Right ventricle myocardium superior (tissue), 1 donor: ENCODE results near the gene OSTM1. TPM values are rescaled to one million over a fixed set of nuclear protein-coding genes. Genes with fewer than 3 reads are reported as not detected.

Experiments
- ATAC-seq: fragments of 200-7000 bp; cut with Tn5 transposase; one replicate; pipeline ENCODE4 v1.9.1; 2020; ENCODE audit warnings: mild to moderate bottlenecking; ENCODE audit not compliant: poor library complexity
- DNase-seq: peaks from one replicate; pipeline ENCODE4 v3.0.0-alpha.2; 2020
- intact Hi-C: fragments of 100-400 bp; cut with DNase I; formaldehyde crosslinking; loops from one replicate; pipeline ENCODE4 v1.11.2; 2022
- total RNA-seq: library from RNA; stranded (reverse); fragmentation: NEBNext Ultra II Directional; extraction: Animal tissue kit (Norgen Biotek cat#: 25700); gene quantifications from one replicate; pipeline ENCODE4 v1.2.1, GENCODE V29; 2021
- donor health status: DM: no; HTN: yes; CAD: no; lungs with severe emphysema.

The OSTM1 gene
- total RNA-seq, 1 donor from 2014 or later, result 35.4 TPM

DNA sequence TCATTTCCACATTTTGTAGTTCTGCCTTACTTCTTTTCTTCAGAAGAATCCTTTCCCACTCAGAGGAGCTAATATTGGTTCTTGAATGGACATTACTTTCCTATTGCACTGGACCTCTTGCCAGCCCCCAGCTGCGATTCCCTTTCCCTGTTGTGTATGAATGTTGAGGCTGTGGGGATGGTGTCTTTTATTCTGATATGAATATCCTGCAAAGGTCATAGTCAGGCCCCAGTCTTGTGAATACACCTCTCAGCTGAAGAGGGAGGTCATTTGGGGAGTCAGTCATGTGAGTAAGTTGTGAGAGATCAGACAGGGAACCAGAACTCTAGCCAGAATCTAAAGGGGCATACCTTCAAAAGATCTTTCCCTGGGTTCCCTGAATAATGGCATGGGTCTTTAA is 32.6 kb upstream of the OSTM1 start:
- no peak for ATAC-seq
- no peak for DNase-seq
- intact Hi-C loops, result no loop called here

DNA sequence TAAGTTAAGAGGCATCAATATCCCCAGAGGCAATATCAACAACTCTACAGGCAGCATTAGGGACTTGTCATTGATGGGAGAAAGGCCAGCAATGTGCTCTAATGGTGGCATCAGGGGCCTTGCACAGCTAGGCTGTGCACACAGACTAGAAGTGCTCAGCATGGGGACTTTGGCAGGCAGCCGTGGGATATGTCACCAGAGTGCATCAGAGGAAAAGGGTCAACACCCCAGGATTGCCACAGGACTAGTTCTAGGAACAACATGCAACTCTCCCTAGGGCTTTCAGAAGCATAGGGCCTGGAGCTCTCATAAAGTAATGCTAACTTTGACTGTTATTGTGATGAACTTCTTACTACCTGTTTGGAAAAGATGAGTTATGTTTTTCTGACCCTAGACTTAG is 32.2 kb upstream of the OSTM1 start:
- no peak for ATAC-seq
- DNase-seq, result no peak
- intact Hi-C loops, result no loop called here

- intact Hi-C loops, result no loop called here
- no peak for DNase-seq
- no peak for ATAC-seq
These were observed 31.7 kb upstream of the OSTM1 start for GRCh38 chr6:108106261-108106660.

DNA sequence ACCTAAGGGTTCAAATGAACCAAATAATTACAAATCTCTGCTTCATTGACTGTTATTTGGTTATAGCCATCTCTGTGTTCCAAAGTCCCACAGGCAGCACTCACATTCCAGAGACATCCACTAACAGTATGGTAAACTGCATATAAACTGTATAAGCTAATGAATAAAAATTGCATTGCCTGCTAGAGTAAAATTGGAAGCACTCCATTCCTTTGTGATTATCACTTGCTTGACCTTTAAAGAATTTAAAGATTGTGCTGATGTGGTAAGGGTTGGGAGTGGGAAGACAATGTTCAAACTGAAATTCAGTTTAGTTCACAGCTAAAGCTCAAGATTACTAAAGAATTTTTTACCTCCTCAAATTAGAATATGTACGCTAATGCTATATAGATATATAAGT is 31.0 kb upstream of the OSTM1 start:
- DNase-seq (no peak), ATAC-seq (no peak)
- intact Hi-C loops, result no loop called here

DNA sequence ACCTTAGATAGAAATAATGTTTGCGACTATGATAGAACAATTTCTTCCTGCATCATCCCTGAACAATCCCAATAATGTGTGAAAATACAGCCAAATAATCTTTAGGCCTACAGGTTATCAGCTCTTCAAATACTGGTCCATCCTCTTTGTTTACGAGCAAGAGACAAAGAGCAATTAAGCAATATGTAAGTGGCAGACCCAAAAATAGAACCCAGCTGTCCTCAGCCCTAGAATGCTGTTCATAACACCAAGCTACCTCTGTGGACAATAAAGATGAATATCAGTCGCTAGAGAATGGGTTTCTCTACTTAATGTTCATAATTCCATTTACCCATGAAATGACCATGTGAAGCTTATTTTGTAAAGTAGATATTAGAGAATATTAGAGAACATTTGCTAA is 28.4 kb upstream of the OSTM1 start:
- ATAC-seq (no peak), DNase-seq (no peak)
- intact Hi-C loops, result no loop called here

- intact Hi-C loops, result no loop called here
- DNase-seq (no peak), ATAC-seq (no peak)
These were observed 25.5 kb upstream of the OSTM1 start for GRCh38 chr6:108100003-108100402.

DNA sequence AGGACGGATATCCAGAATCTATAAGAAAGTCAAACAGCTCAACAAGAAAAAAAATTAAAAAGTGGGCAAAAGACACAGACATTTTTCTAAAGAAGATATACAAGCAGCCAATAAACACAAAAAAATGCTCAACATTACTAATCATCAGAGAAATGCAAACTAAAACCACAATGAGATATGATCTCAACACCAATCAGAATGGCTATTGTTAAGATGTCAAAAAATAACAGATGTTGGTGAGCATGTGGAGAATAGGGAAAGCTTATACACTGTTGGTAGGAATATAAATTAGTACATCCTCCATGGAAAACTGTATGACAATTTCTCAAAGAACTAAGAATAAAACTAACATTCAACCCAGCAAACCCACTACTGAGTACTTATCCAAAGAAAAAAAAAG is 23.3 kb upstream of the OSTM1 start:
- ATAC-seq (no peak), DNase-seq (no peak)
- intact Hi-C loops, result no loop called here

GRCh38 chr6:108093781-108094300 is 19.3 kb upstream of the OSTM1 start:
- intact Hi-C loops, result no loop called here
- ATAC-seq (no peak), DNase-seq (no peak)

GRCh38 chr6:108091288-108091687 is 16.7 kb upstream of the OSTM1 start:
- intact Hi-C loops, result no loop called here
- ATAC-seq, result no peak

GRCh38 chr6:108083349-108083748 is 8.8 kb upstream of the OSTM1 start:
- ATAC-seq, result no peak
- no peak for DNase-seq

More at GRCh38 chr6:108091288-108091687, 16.7 kb upstream of the OSTM1 start:
- no peak for DNase-seq

GRCh38 chr6:108082539-108082938 is 8.0 kb upstream of the OSTM1 start:
- intact Hi-C loops, result no loop called here

More at GRCh38 chr6:108083349-108083748, 8.8 kb upstream of the OSTM1 start:
- intact Hi-C loops, result no loop called here

DNA sequence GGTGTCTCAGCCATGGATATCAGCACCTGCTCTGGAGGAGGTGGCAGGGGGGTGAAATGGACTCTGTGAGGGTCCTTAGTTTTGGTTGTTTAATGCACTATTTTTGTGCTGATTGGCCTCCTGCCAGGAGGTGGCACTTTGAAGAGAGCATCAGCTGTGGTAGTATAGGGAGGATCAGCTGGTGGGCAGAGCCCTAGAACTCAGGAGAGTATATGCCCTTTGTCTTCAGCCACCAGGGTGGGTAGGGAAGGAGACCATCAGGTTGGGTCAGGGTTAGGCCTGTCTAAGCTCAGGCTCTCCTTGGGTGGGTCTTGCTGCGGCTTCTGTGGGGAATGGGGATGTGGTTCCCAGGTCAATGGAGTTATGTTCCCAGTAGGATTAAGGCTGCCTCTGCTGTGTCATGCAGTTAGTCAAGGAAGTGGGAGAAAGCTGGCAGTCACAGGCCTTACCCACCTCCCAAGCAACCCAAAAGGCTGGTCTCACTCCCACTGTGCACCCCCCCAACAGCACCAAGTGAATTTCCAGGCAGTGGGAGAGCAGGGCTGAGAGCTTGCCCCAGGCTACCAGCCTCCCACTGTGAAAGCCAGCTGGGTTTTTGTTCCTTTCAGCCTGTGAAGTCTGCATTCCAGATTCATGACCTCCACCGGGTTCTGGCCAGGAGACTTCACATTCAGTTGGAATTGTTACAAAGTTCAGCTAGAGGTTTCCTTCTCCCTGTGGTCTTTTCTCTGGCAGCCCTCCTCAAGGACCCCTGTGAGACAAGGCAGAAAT is 5.7 kb upstream of the OSTM1 start:
- intact Hi-C loops, result no loop called here
- ATAC-seq, result no peak
- no peak for DNase-seq

More at GRCh38 chr6:108082539-108082938, 8.0 kb upstream of the OSTM1 start:
- DNase-seq, result no peak
- no peak for ATAC-seq

DNA sequence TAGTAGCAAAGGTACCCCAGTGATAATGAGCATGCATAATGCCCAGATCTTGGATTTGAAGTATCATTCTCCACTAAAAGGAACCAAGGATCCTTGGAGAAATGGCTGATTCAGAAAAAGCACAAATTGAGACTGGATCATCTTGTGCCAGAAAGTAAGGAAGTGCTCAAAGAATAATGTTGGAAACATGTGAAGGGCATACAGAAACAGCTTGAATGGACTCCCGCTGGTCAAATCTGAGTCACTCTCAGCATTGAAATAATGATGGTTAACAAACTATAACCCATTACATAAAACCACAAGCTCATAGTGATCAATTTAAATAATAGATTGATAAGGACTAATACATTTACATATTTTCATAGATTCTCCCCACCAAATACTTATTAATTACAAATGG is 3.6 kb upstream of the OSTM1 start:
- DNase-seq, result no peak
- intact Hi-C loops, result no loop called here

DNA sequence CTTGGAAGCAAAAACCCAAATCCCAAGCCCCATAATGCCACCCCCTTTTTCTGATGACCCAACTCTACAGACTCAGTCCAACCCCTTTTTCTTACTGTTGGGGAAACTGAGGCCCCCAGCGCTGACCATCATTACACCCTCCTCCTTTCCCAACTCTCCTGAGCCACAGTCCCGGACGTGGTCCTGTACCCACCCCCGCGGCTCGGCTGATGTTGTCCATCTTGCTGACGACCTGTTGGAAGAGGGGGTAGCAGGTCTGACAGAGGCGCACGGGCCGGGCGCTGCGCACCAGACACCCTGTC is 533 bp downstream of the OSTM1 start:
- ATAC-seq, result peak; percentile 60
- intact Hi-C loops, result no loop called here
- peak; percentile 63 for DNase-seq

More for the DNA sequence above, 3.6 kb upstream of the OSTM1 start:
- no peak for ATAC-seq

- ATAC-seq (no peak), DNase-seq (no peak)
- intact Hi-C loops, result no loop called here
These were observed 2.7 kb downstream of the OSTM1 start for GRCh38 chr6:108071736-108072276.

- intact Hi-C loops, result no loop called here
- no peak for DNase-seq
- no peak for ATAC-seq
These were observed 5.9 kb downstream of the OSTM1 start for GRCh38 chr6:108068618-108069017.

DNA sequence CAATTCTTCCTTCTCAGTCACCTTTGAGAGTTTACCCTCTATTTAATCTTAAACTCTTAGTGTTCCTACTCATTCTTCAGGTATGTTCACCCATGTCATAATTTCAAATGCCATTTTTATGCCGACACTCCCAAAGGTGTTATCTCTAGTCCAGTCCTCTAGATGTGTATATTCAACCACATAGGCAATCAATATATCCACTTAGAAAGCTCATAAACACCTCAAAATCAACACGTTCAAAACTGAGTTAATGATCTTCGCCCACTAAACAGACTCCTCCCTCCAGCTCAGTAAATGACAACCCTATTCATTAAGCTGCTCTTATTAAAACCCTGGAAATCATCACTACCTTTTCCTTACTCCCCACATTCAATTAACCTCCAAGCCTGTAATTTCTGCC is 6.4 kb downstream of the OSTM1 start:
- no peak for ATAC-seq
- no peak for DNase-seq

GRCh38 chr6:108052706-108053105 is 21.8 kb downstream of the OSTM1 start:
- DNase-seq, result no peak
- intact Hi-C loops, result no loop called here
- ATAC-seq, result no peak

More for the DNA sequence above, 6.4 kb downstream of the OSTM1 start:
- intact Hi-C loops, result no loop called here

DNA sequence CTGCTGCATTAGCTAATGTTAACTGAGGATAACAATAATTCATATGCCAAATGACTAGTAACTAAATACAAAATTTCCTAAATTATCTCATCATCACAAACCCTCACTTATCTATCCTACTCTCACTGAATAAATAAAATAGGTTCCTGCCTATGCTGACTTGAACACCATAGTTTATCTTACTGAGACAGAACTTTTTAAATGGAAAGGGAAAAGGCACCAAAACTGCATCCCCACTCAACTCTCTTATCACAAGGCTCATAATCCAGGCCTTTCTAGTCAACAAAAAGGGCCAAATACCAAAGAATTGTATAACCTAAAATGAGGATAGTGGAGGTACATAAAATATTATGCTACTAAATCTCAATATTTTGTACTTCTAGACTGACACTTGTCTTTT is 23.1 kb downstream of the OSTM1 start:
- ATAC-seq (no peak), DNase-seq (no peak)
- intact Hi-C loops, result no loop called here

GRCh38 chr6:108039681-108040080 is 34.9 kb downstream of the OSTM1 start:
- DNase-seq (no peak), ATAC-seq (no peak)
- intact Hi-C loops, result no loop called here

- ATAC-seq, result no peak
- intact Hi-C loops, result no loop called here
- DNase-seq, result no peak
These were observed 37.7 kb downstream of the OSTM1 start for GRCh38 chr6:108036884-108037283.
